Ectodermal cell (in vitro differentiated cells): ENCODE measurements around the gene TCP11.
"Not testable (repeated sequence)": the region's sequence is repeated elsewhere in the genome, so short reads cannot be mapped to it uniquely, and the experiment has no call there.

Source experiments
- H3K27ac ChIP-seq: 2 replicates; pipeline ENCODE4 v1.7.0; 2013; ENCODE audit warnings: mild to moderate bottlenecking, low read depth, low read length; ENCODE audit not compliant: insufficient read depth, poor library complexity, severe bottlenecking
- H3K27me3 ChIP-seq: 2 replicates; pipeline ENCODE4 v1.7.0; 2013; ENCODE audit warnings: mild to moderate bottlenecking, low read length; ENCODE audit not compliant: insufficient read depth, control insufficient read depth, poor library complexity, severe bottlenecking
- H3K36me3 ChIP-seq: one replicate; pipeline ENCODE4 v1.7.0; 2013; ENCODE audit warnings: low read length; ENCODE audit not compliant: control insufficient read depth, insufficient read depth
- H3K4me1 ChIP-seq: one replicate; pipeline ENCODE4 v1.7.0; 2013; ENCODE audit warnings: low read length; ENCODE audit not compliant: control insufficient read depth, insufficient read depth
- H3K4me3 ChIP-seq: 2 replicates; pipeline ENCODE4 v1.7.0; 2013; ENCODE audit warnings: low read depth, low read length, control low read depth; ENCODE audit not compliant: insufficient read depth
- H3K9me3 ChIP-seq: 2 replicates; pipeline ENCODE4 v1.7.0; 2013; ENCODE audit warnings: mild to moderate bottlenecking, low read length, moderate library complexity; ENCODE audit not compliant: control insufficient read depth
- WGBS, 2 experiments: methylation state at CpG; one replicate each; pipeline ENCODE4 v1.1.7; 2013; ENCODE audit warnings: missing lambda C conversion rate in 2 of 2; 5-methylcytosine and 5-hydroxymethylcytosine counted together

The TCP11 gene

DNA sequence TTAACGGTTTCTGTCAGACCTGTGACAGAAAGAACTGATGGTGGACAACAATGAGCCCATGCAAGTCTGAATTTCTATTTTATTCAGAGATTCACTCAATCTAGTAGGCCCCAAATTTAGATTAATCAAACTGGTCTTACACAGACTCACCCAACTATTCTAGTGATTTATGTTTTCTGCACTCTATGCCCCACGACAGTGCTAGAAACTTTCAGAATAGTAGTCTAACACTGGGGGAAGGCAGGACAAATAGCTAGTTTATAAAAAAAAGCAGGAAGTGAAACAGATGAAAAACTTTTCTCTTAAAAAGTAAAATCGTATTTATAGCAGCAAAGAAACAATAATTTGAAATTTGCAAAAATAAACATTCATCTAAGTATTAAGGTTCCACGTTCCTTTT lies 5.0 kb downstream of the TCP11 start:
- H3K36me3 ChIP-seq = no peaks in the 10 kb centered on the region
- H3K4me1 ChIP-seq = peaks cover 2% of the 10 kb centered on the region
- H3K4me3 ChIP-seq = no peak overlapping the region
- no peak overlapping the region for H3K27ac ChIP-seq
- H3K9me3 ChIP-seq = no peaks in the 10 kb centered on the region
- WGBS, 2 experiments = 92 to 95% methylated on average over 2 of the region's 4 CpGs
- no peaks in the 10 kb centered on the region for H3K27me3 ChIP-seq

DNA sequence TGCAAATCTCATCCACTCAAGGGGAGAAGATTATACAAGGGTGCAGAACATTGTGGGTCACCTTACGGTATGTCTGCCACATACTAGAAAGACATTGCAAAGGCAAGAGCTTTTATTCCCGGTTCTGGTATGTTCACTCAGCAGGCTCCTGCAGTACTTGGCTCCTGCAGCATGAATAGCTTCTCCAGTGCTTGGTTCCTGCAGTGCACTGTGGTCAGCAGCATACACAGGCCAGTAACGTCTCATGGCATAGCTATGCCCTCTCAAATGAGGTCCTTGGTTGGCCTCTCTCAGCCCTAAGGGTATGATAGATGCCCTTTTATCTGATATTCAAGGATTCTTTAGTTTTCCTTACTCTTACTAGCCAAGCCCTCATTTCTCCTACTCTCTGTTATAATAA lies 12.6 kb downstream of the TCP11 start:
- H3K4me1 ChIP-seq = no peaks in the 10 kb centered on the region
- H3K9me3 ChIP-seq = no peaks in the 10 kb centered on the region
- WGBS, 2 experiments = 77 to 82% methylated on average over 3 of the region's 3 CpGs
- no peak overlapping the region for H3K4me3 ChIP-seq
- H3K27me3 ChIP-seq = no peaks in the 10 kb centered on the region
- no peak overlapping the region for H3K27ac ChIP-seq
- no peaks in the 10 kb centered on the region for H3K36me3 ChIP-seq

DNA sequence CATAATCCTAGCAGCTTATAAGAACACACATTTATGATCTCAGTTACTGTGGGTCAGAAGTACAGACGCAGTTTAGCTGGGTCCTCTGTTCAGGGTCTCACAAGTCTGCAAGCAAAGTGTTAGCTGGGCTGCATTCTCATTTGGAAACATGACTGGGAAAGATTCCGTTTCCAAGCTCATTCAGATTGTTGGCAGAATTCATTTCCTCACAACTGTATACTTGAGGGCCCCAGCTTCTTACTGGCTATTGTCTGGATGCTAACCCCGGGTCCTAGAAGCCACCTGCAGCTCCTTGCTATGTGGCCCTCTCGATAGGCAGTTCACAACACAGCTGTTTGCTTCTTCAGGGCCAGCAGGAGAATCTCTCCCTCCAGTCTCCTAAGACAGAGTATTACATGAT lies 13.1 kb downstream of the TCP11 start:
- no peaks in the 10 kb centered on the region for H3K4me1 ChIP-seq
- no peaks in the 10 kb centered on the region for H3K36me3 ChIP-seq
- no peaks in the 10 kb centered on the region for H3K27me3 ChIP-seq
- WGBS, 2 experiments = 79 to 81% methylated on average over 4 of the region's 4 CpGs
- no peak overlapping the region for H3K4me3 ChIP-seq
- H3K9me3 ChIP-seq = no peaks in the 10 kb centered on the region
- H3K27ac ChIP-seq = no peak overlapping the region

DNA sequence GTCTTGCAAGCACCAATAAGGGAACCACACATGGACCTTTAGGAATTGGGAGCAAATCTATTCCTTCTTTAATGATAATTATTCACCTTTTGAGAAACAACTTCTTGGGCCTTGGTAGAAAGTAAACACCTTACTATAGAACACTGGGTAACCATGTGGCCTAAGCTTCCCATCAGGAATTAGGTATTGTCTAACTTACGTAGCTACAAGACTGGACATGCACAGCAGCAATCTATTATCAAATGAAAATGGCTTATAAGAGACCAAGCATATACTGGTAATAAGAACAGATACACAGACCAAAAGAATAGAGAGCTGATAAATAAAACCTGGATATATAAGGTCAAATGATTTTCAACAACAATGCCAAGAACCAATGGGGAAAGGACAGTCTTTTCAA lies 16.8 kb downstream of the TCP11 start:
- no peak overlapping the region for H3K27ac ChIP-seq
- no peaks in the 10 kb centered on the region for H3K9me3 ChIP-seq
- no peak overlapping the region for H3K4me3 ChIP-seq
- no peaks in the 10 kb centered on the region for H3K27me3 ChIP-seq
- H3K4me1 ChIP-seq = no peaks in the 10 kb centered on the region
- no peaks in the 10 kb centered on the region for H3K36me3 ChIP-seq
- 92 to 100% methylated on average over 1 of the region's 1 CpG for whole genome bisulfite sequencing, 2 experiments

DNA sequence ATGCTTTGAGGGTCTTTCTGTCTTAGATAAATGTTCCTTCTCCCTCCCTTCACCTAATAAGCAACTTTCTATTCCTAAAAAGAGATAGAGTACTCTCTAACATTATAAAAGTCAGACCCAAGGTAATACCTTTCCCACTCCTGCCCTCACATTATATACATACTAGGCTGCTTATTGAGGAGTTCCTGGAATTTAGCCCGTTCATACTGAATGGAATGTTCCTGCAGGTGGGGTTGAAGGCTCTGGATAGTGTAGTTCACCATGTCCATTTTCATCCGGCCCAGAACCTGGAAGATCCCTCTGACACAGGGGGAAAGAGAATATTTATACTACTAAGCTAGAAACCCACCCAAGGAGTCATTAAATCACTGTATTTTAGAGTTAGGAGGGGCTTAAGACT lies 20.4 kb downstream of the TCP11 start:
- 90 to 92% methylated on average over 1 to 2 of the region's 2 CpGs for WGBS, 2 experiments
- no peak overlapping the region for H3K27ac ChIP-seq
- no peaks in the 10 kb centered on the region for H3K27me3 ChIP-seq
- no peaks in the 10 kb centered on the region for H3K36me3 ChIP-seq
- no peaks in the 10 kb centered on the region for H3K4me1 ChIP-seq
- H3K9me3 ChIP-seq = no peaks in the 10 kb centered on the region
- H3K4me3 ChIP-seq = no peak overlapping the region

DNA sequence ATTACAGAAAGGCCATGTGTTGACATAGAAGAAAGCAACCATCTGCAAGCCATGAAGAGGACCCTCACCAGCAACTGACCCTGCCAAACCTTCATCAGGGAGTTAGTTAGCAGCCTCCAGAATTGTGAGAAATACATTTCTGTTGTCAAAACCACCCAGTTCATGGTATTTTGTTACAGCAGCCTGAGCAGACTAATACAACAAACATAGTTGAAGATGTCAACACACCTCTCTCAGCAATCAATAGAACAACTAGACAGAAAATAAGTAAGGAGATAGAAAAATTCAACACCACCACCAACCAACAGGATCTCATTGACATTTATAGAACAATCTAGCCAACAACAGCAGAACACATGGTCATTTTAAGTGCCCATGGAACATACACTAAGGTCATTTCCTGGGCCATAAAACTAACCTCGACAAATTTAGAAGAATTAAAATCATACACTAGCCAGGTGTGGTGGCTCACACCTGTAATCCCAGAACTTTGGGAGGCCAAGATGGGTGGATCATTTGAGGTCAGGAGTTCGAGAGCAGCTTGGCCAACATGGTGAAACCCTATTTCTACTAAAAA lies 32.7 kb downstream of the TCP11 start:
- Histone ChIP-seq H3K36me3 (no peaks in the 10 kb centered on the region), H3K27me3 (no peaks in the 10 kb centered on the region), H3K9me3 (no peaks in the 10 kb centered on the region), H3K4me3 (no peak overlapping the region), H3K27ac (no peak overlapping the region), H3K4me1 (no peaks in the 10 kb centered on the region)
- WGBS, 2 experiments = 82 to 100% methylated on average over 1 to 2 of the region's 2 CpGs

DNA sequence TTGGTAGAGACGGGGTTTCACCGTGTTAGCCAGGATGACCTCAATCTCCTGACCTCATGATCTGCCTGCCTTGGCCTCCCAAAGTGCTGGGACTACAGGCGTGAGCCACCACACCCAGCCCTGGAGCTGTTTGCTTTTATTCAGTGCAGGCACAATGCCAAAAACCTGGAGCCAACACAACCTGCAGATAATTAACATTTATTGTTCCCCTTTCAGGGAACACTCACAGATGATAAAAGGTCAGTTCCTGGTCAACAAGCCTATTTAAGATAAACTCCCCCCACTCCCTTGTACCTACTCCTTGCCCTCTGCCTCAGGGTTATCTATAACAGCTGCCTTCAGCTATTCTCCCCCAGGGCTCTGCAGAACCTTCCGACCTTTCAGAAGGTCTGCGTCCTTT lies 33.4 kb downstream of the TCP11 start:
- not testable (repeated sequence) for H3K36me3 ChIP-seq, H3K9me3 ChIP-seq, H3K4me3 ChIP-seq, H3K4me1 ChIP-seq, H3K27me3 ChIP-seq, H3K27ac ChIP-seq
- 93 to 95% methylated on average over 4 to 5 of the region's 5 CpGs for WGBS, 2 experiments

DNA sequence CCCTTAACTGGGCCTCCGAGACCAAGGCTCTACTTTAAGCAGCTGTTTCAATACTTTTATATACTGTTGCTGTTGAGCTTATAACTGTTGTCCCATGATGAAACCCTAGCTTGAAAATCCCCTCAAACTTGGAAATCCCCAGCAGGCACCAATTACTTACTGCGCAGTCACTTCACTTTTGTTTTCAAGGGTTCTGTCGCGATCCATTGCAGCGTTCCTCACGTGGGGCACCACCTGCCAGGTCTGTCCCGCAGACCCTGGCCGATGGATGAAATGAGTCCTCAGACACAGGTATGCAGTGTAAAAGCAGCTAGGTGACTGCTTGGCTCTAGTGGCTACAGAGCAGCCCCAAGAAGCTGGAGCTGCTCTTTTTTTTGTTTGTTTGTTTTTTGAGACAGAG lies 33.9 kb downstream of the TCP11 start:
- not testable (repeated sequence) for H3K4me1 ChIP-seq, H3K27me3 ChIP-seq, H3K4me3 ChIP-seq, H3K27ac ChIP-seq, H3K36me3 ChIP-seq, H3K9me3 ChIP-seq
- 88 to 90% methylated on average over 8 of the region's 8 CpGs for WGBS, 2 experiments

DNA sequence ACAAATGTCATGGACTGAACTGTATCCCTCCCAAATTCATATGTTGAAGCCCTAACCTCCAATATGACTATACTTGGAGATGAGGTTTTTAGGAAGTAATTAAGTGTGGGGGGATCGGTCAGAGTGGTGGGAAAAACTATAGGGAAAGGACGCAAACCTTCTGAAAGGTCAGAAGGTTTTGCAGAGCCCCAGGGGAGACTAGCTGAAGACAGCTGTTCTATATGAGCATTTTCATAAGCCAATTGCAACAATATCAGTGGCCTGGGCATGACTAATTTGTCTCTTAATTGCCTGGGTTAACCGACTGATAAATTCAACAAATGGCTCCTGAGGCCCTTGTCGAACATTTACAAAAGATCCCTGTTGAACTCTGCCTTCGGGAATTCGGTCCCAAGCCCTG lies 35.1 kb downstream of the TCP11 start:
- not testable (repeated sequence) for H3K36me3 ChIP-seq, H3K27me3 ChIP-seq, H3K4me1 ChIP-seq, H3K9me3 ChIP-seq, H3K4me3 ChIP-seq, H3K27ac ChIP-seq
- WGBS, 2 experiments = 93 to 95% methylated on average over 6 of the region's 6 CpGs

DNA sequence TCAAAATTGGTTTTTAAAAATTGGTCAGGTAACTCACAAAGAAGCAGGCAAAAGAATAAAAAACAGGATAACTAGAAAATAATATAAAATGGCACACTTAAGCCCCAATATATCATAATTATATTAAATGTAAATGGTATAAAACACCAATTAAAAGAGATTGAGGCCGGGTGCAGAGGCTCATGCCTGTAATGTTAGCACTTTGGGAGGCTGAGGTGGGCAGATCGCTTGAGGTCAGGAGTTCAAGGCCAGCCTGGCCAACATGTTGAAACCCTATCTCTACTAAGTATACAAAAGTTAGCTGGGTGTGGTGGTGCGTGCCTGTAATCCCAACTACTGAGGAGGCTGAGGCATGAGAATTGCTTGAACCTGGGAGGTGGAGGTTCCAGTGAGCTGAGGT lies 36.1 kb downstream of the TCP11 start:
- H3K36me3 ChIP-seq = no peaks in the 10 kb centered on the region
- no peaks in the 10 kb centered on the region for H3K4me1 ChIP-seq
- no peaks in the 10 kb centered on the region for H3K27me3 ChIP-seq
- no peaks in the 10 kb centered on the region for H3K9me3 ChIP-seq
- no peak overlapping the region for H3K4me3 ChIP-seq
- 91 to 97% methylated on average over 3 of the region's 3 CpGs for WGBS, 2 experiments
- no peak overlapping the region for H3K27ac ChIP-seq

DNA sequence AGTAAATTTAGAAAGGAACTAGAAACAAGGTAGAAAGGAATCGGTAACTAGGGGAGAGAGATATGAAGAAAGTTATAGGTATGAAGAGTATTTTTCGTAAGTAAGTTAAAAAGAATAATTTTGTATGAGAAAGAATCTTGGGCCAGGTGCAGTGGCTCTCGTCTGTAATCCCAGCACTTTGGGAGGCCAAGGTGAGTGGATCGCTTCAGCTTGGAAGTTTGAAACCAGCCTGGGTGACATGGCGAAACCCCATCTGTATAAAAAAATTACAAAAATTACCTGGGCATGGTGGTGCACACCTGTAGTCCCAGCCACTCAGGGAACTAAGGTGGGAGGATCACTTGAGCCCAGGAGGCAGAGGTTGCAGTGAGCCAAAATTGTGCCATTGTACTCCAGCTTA lies 42.0 kb downstream of the TCP11 start:
- H3K9me3 ChIP-seq = no peaks in the 10 kb centered on the region
- WGBS, 2 experiments = 94 to 95% methylated on average over 5 of the region's 5 CpGs
- no peaks in the 10 kb centered on the region for H3K27me3 ChIP-seq
- H3K4me1 ChIP-seq = peaks cover 8% of the 10 kb centered on the region
- no peak overlapping the region for H3K27ac ChIP-seq
- H3K36me3 ChIP-seq = no peaks in the 10 kb centered on the region
- H3K4me3 ChIP-seq = no peak overlapping the region
